B cell (primary cell): ENCODE results near the gene NPS. TPM values are rescaled to one million over a fixed set of nuclear protein-coding genes. Genes with fewer than 3 reads are reported as not detected.

Source experiments
- ATAC-seq: fragments of 200-7000 bp; cut with Tn5 transposase; one replicate; pipeline ENCODE4 v1.10.0; 2021; ENCODE audit warnings: low read depth, mild to moderate bottlenecking, moderate number of reproducible peaks, moderate library complexity
- CTCF ChIA-PET: fragments of 350-600 bp; sonication (Branson Sonifier 250); formaldehyde crosslinking; loops from one replicate; lab custom pipeline; 2021; ENCODE audit warnings: antibody characterized with exemption, inconsistent platforms; lab: Charles Lee
- POLR2A ChIA-PET: fragments of 350-600 bp; sonication (Branson Sonifier 250); formaldehyde crosslinking; loops from one replicate; lab custom pipeline; 2021; ENCODE audit warnings: antibody characterized with exemption; lab: Charles Lee
- DNase-seq: peaks from one replicate; pipeline ENCODE4 v3.0.0; 2013
- H2AFZ ChIP-seq: 2 replicates; pipeline ENCODE4 v1.6.1; 2012; ENCODE audit warnings: mild to moderate bottlenecking, low read depth, low read length; ENCODE audit not compliant: insufficient read depth, poor library complexity, severe bottlenecking
- H3K27ac ChIP-seq, 2 donors: 1 replicate in 1 of 2; 2 replicates in 1 of 2; pipeline ENCODE4 v1.5.1; 2012 to 2013; ENCODE audit warnings: low read length in 2 of 2, mild to moderate bottlenecking in 2 of 2, moderate library complexity in 1 of 2
- H3K27me3 ChIP-seq, 4 experiments: fragments of 200-600 bp in 1 of 4; sonication (generic) in 1 of 4; replicated peaks in 1 of 4; 1 replicate in 2 of 4; 2 replicates in 2 of 4; pipeline versions ENCODE4 v1.6.1 to v1.7.0; 2013 to 2016; ENCODE audit warnings: low read length in 3 of 4, mild to moderate bottlenecking in 2 of 4, mixed read lengths in 1 of 4, moderate library complexity in 1 of 4; ENCODE audit not compliant: insufficient read depth in 4 of 4, control insufficient read depth in 3 of 4; ENCODE audit errors: control extremely low read depth in 1 of 4
- H3K36me3 ChIP-seq, 2 experiments: replicated peaks in 1 of 2; 1 replicate in 1 of 2; 2 replicates in 1 of 2; pipeline versions ENCODE4 v1.6.1 to v1.7.1; 2013; ENCODE audit warnings: low read length in 1 of 2; ENCODE audit not compliant: insufficient read depth in 2 of 2, control insufficient read depth in 1 of 2; ENCODE audit errors: control extremely low read depth in 1 of 2, extremely low read depth in 1 of 2
- H3K4me1 ChIP-seq, 2 donors: fragments of 200-600 bp in 1 of 2; sonication (generic) in 1 of 2; 1 replicate in 1 of 2; 2 replicates in 1 of 2; pipeline versions ENCODE4 v1.5.1 to v1.6.1; 2013 to 2017; ENCODE audit warnings: low read length in 2 of 2; ENCODE audit not compliant: control insufficient read depth in 2 of 2, insufficient read depth in 2 of 2
- H3K4me2 ChIP-seq: replicated peaks from 2 replicates; pipeline ENCODE3; 2012; ENCODE audit warnings: mild to moderate bottlenecking, low read depth, low read length; ENCODE audit not compliant: poor library complexity, severe bottlenecking
- H3K4me3 ChIP-seq, 5 experiments: fragments of 200-600 bp in 1 of 5; sonication (generic) in 1 of 5; 1 replicate in 3 of 5; 2 replicates in 2 of 5; pipeline versions ENCODE4 v1.5.1 to v1.7.0; 2011 to 2016; ENCODE audit warnings: low read length in 4 of 5, mild to moderate bottlenecking in 4 of 5, low read depth in 2 of 5, control low read depth in 1 of 5, moderate library complexity in 1 of 5; ENCODE audit not compliant: insufficient read depth in 1 of 5; ENCODE audit errors: control extremely low read depth in 1 of 5, extremely low read depth in 1 of 5
- H3K79me2 ChIP-seq: fragments of 200-600 bp; sonication (generic); one replicate; pipeline ENCODE4 v1.6.0; 2016; ENCODE audit warnings: low read length; ENCODE audit not compliant: control insufficient read depth, insufficient read depth
- H3K9ac ChIP-seq: fragments of 200-600 bp; sonication (generic); 2 replicates; pipeline ENCODE4 v1.6.1; 2017; ENCODE audit warnings: mild to moderate bottlenecking, low read length, moderate library complexity
- H3K9me3 ChIP-seq, 3 donors: one replicate each; pipeline versions ENCODE4 v1.6.1 to v1.7.1; 2013; ENCODE audit warnings: low read length in 2 of 3; ENCODE audit not compliant: control insufficient read depth in 2 of 3, insufficient read depth in 1 of 3; ENCODE audit errors: control extremely low read depth in 1 of 3
- H4K20me1 ChIP-seq: 2 replicates; pipeline ENCODE4 v1.6.0; 2012; ENCODE audit warnings: mild to moderate bottlenecking, low read length; ENCODE audit not compliant: insufficient read depth, control insufficient read depth, poor library complexity, severe bottlenecking
- H3K27ac Mint-ChIP-seq: one replicate; pipeline ENCODE4 v1.8.0; 2021; ENCODE audit warnings: mixed read lengths
- H3K27me3 Mint-ChIP-seq: one replicate; pipeline ENCODE4 v1.8.0; 2021; ENCODE audit warnings: mixed read lengths
- H3K4me1 Mint-ChIP-seq: one replicate; pipeline ENCODE4 v1.8.0; 2021; ENCODE audit warnings: mixed read lengths
- H3K4me3 Mint-ChIP-seq: one replicate; pipeline ENCODE4 v1.8.0; 2021; ENCODE audit warnings: mixed read lengths
- H3K9me3 Mint-ChIP-seq: one replicate; pipeline ENCODE4 v1.8.0; 2022; ENCODE audit warnings: mixed read lengths; ENCODE audit not compliant: insufficient read depth
- EZH2 ChIP-seq: IDR thresholded peaks from 2 replicates; pipeline ENCODE4 v1.6.1; 2012; ENCODE audit warnings: borderline replicate concordance, low read depth, mild to moderate bottlenecking, moderate library complexity, low read length; ENCODE audit not compliant: insufficient read depth, poor library complexity, severe bottlenecking
- WGBS: methylation state at CpG from one replicate; pipeline ENCODE4 v1.1.5; 2013; ENCODE audit warnings: missing lambda C conversion rate; ENCODE audit not compliant: insufficient coverage; 5-methylcytosine and 5-hydroxymethylcytosine counted together
- intact Hi-C: fragments of 100-400 bp; cut with micrococcal nuclease; formaldehyde crosslinking; loops from one replicate; pipeline ENCODE4 v1.10.0; 2022
- polyA plus RNA-seq: library from polyadenylated mRNA; depleted of rRNA; stranded (reverse); fragments of >200 nt; gene quantifications from 2 replicates; pipeline ENCODE4 v1.2.3, GENCODE V29; 2012
- total RNA-seq, 2 donors: library from RNA; stranded (reverse); fragments of 120-200 nt in 1 of 2; gene quantifications; 1 replicate in 1 of 2; 2 replicates in 1 of 2; pipeline versions ENCODE4 v1.2.3 to v1.2.4, GENCODE V29; 2013 to 2022
- TF ChIP-seq, protein P1 (sequence below): fragments of 200-600 bp; IDR thresholded peaks from one replicate; pipeline ENCODE4 v1.8.0; 2022; ENCODE audit warnings: antibody characterized with exemption, mild to moderate bottlenecking

Gene NPS
- total and polyA plus RNA-seq, 2 donors (not counting 1 experiment from before 2014, with no cell fraction given), result not detected

DNA sequence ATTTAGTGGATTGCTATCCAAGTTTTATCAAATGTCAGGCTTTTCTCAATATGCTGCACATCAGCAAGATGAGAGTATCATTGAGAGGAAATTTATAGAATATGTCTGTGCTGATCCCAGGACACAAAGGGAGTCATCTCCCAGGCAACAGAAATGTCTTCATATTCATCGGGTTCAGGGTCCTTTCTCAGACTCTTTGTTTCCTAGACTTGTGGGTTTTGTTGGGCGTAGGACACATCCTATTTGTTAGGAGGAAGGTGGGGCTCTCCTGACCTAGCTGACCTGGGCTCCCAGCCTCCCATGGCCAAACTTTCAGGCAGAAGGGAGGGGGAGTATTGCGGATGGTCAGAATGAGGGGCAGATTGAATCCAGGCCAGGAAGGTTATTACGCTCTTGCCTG, 22.9 kb upstream of the NPS start:
- DNase-seq (no peak), ATAC-seq (no peak)
- H3K27me3 Mint-ChIP-seq, result no peaks in the 10 kb centered on the region
- no peak overlapping the region for H3K9ac ChIP-seq
- H3K36me3 ChIP-seq, result no peaks in the 10 kb centered on the region
- H3K4me3 ChIP-seq, result no peak overlapping the region
- POLR2A ChIA-PET, result no interaction called here
- intact Hi-C loops, result no loop called here
- no peaks in the 10 kb centered on the region for H3K4me1 Mint-ChIP-seq
- H2AFZ ChIP-seq, result no peak overlapping the region
- TF ChIP-seq, protein P1, sequence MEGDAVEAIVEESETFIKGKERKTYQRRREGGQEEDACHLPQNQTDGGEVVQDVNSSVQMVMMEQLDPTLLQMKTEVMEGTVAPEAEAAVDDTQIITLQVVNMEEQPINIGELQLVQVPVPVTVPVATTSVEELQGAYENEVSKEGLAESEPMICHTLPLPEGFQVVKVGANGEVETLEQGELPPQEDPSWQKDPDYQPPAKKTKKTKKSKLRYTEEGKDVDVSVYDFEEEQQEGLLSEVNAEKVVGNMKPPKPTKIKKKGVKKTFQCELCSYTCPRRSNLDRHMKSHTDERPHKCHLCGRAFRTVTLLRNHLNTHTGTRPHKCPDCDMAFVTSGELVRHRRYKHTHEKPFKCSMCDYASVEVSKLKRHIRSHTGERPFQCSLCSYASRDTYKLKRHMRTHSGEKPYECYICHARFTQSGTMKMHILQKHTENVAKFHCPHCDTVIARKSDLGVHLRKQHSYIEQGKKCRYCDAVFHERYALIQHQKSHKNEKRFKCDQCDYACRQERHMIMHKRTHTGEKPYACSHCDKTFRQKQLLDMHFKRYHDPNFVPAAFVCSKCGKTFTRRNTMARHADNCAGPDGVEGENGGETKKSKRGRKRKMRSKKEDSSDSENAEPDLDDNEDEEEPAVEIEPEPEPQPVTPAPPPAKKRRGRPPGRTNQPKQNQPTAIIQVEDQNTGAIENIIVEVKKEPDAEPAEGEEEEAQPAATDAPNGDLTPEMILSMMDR, result no peak
- TF ChIP-seq EZH2, result no peak
- H3K9me3 Mint-ChIP-seq, result no peaks in the 10 kb centered on the region
- H3K27ac Mint-ChIP-seq, result no peak overlapping the region
- no peaks in the 10 kb centered on the region for H3K79me2 ChIP-seq
- H3K27me3 ChIP-seq, result no peaks in the 10 kb centered on the region
- CTCF ChIA-PET, result no interaction called here
- H3K4me2 ChIP-seq, result no peak overlapping the region
- no peak overlapping the region for H3K4me3 Mint-ChIP-seq
- H3K4me1 ChIP-seq, result no peaks in the 10 kb centered on the region
- peaks cover 0 to 7% (median 0%) of the 10 kb centered on the region in 3 donors for H3K9me3 ChIP-seq
- 100% methylated on average over 2 of the region's 4 CpGs for WGBS
- H3K27ac ChIP-seq, result no peak overlapping the region
- H4K20me1 ChIP-seq, result no peaks in the 10 kb centered on the region

DNA sequence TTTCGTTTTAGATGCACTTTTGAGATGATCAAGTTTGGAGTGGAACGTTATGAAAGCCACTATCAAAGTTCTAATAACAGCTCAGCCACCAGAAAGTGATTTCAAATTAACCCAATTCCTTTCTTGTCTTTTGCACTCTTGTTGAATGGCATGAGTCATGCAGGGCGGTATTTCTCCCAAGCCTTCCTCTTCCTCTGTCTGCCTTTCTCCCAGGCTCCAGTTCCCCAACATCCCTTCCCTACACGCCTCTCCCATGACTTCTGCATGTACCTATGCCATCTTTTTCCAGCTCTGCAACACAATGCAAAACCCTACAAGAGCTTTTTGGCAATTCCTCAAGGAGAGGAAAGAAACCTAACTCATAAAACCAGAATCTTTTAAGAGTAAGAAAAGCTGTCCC, 21.8 kb upstream of the NPS start:
- Histone ChIP-seq H3K9me3 (peaks cover 0 to 11% (median 0%) of the 10 kb centered on the region in 3 donors), H4K20me1 (no peaks in the 10 kb centered on the region), H3K9ac (no peak overlapping the region), H3K79me2 (no peaks in the 10 kb centered on the region), H3K4me1 (no peaks in the 10 kb centered on the region), H3K36me3 (no peaks in the 10 kb centered on the region), H3K4me3 (no peak overlapping the region), H2AFZ (no peak overlapping the region), H3K27ac (no peak overlapping the region), H3K4me2 (no peak overlapping the region), H3K27me3 (no peaks in the 10 kb centered on the region)
- Mint-ChIP-seq H3K9me3 (no peaks in the 10 kb centered on the region), H3K4me1 (no peaks in the 10 kb centered on the region), H3K27ac (no peak overlapping the region), H3K4me3 (no peak overlapping the region), H3K27me3 (no peaks in the 10 kb centered on the region)
- ChIA-PET CTCF (no interaction called here), POLR2A (no interaction called here)
- DNase-seq, result no peak
- TF ChIP-seq, protein P1, result no peak
- no peak for TF ChIP-seq EZH2
- no peak for ATAC-seq
- intact Hi-C loops, result no loop called here
- 81% methylated on average over 3 of the region's 4 CpGs for WGBS
